Trophoblast cell (in vitro differentiated cells and primary cell): ENCODE data around the gene TMEM9.
A peak's percentile ranks its signal among the peaks of the same experiment; 100 is the strongest.

Source experiments
- DNase-seq, 2 donors: peaks; one replicate each; pipeline ENCODE4 v3.0.0-alpha.2; 2016
- H2AFZ ChIP-seq: 2 replicates; pipeline ENCODE4 v1.6.1; 2013; ENCODE audit warnings: low read length, moderate library complexity, mild to moderate bottlenecking; ENCODE audit not compliant: insufficient read depth, poor library complexity
- H2AK5ac ChIP-seq: 2 replicates; pipeline ENCODE4 v1.6.1; 2013; ENCODE audit warnings: mild to moderate bottlenecking, low read length
- H2BK120ac ChIP-seq: 2 replicates; pipeline ENCODE4 v1.6.1; 2013; ENCODE audit warnings: low read length, mild to moderate bottlenecking, moderate library complexity; ENCODE audit not compliant: insufficient read depth, poor library complexity
- H2BK12ac ChIP-seq: 2 replicates; pipeline ENCODE4 v1.6.1; 2013; ENCODE audit warnings: mild to moderate bottlenecking, low read length, moderate library complexity
- H2BK5ac ChIP-seq: 2 replicates; pipeline ENCODE4 v1.6.1; 2013; ENCODE audit warnings: low read length, low read depth, moderate library complexity, mild to moderate bottlenecking; ENCODE audit not compliant: poor library complexity
- H3K14ac ChIP-seq: 2 replicates; pipeline ENCODE4 v1.6.1; 2013; ENCODE audit warnings: mild to moderate bottlenecking, low read length
- H3K18ac ChIP-seq: 2 replicates; pipeline ENCODE4 v1.6.1; 2013; ENCODE audit warnings: mild to moderate bottlenecking, low read length
- H3K23ac ChIP-seq: 2 replicates; pipeline ENCODE4 v1.6.1; 2013; ENCODE audit warnings: low read length
- H3K27ac ChIP-seq: 2 replicates; pipeline ENCODE4 v1.5.1; 2013; ENCODE audit warnings: low read depth, mild to moderate bottlenecking, inconsistent platforms, low read length, moderate library complexity
- H3K27me3 ChIP-seq: 2 replicates; pipeline ENCODE4 v1.6.1; 2013; ENCODE audit warnings: inconsistent platforms, mild to moderate bottlenecking, low read length, moderate library complexity; ENCODE audit not compliant: insufficient read depth
- H3K36me3 ChIP-seq, 2 experiments: 1 replicate in 1 of 2; 2 replicates in 1 of 2; pipeline ENCODE4 v1.6.1; 2013; ENCODE audit warnings: low read length in 2 of 2, mild to moderate bottlenecking in 2 of 2, moderate library complexity in 1 of 2; ENCODE audit not compliant: insufficient read depth in 2 of 2, control insufficient read depth in 1 of 2
- H3K4ac ChIP-seq: 2 replicates; pipeline ENCODE4 v1.6.1; 2013; ENCODE audit warnings: low read depth, mild to moderate bottlenecking, low read length, moderate library complexity
- H3K4me1 ChIP-seq, 2 experiments: 1 replicate in 1 of 2; 2 replicates in 1 of 2; pipeline ENCODE4 v1.6.1; 2013; ENCODE audit warnings: low read length in 2 of 2, mild to moderate bottlenecking in 2 of 2, moderate library complexity in 1 of 2; ENCODE audit not compliant: insufficient read depth in 2 of 2, control insufficient read depth in 1 of 2
- H3K4me2 ChIP-seq: 2 replicates; pipeline ENCODE4 v1.6.1; 2013; ENCODE audit warnings: inconsistent platforms, mild to moderate bottlenecking, low read length, moderate library complexity
- H3K4me3 ChIP-seq: 2 replicates; pipeline ENCODE4 v1.5.1; 2013; ENCODE audit warnings: mild to moderate bottlenecking, low read depth, low read length, inconsistent platforms
- H3K79me1 ChIP-seq: one replicate; pipeline ENCODE4 v1.6.1; 2013; ENCODE audit warnings: low read length
- H3K79me2 ChIP-seq: 2 replicates; pipeline ENCODE4 v1.6.1; 2013; ENCODE audit warnings: low read length, mild to moderate bottlenecking; ENCODE audit not compliant: control insufficient read depth, insufficient read depth, poor library complexity
- H3K9ac ChIP-seq: 2 replicates; pipeline ENCODE4 v1.6.1; 2013; ENCODE audit warnings: mild to moderate bottlenecking, low read length
- H3K9me3 ChIP-seq: 2 replicates; pipeline ENCODE4 v1.6.1; 2013; ENCODE audit warnings: low read depth, mild to moderate bottlenecking, control low read depth, inconsistent platforms, low read length; ENCODE audit not compliant: insufficient read depth
- H4K12ac ChIP-seq: 2 replicates; pipeline ENCODE4 v1.6.1; 2013; ENCODE audit warnings: low read depth, mild to moderate bottlenecking, low read length, moderate library complexity
- H4K8ac ChIP-seq: 2 replicates; pipeline ENCODE4 v1.6.1; 2013; ENCODE audit warnings: low read depth, mild to moderate bottlenecking, low read length, moderate library complexity
- H4K91ac ChIP-seq: one replicate; pipeline ENCODE4 v1.6.1; 2013; ENCODE audit warnings: low read depth, mild to moderate bottlenecking, low read length, moderate library complexity
- WGBS: extraction: QIAGEN DNeasy Blood & Tissue Kit; methylation state at CpG from one replicate; pipeline ENCODE4 v1.1.7; 2013; ENCODE audit warnings: missing lambda C conversion rate; ENCODE audit not compliant: insufficient read length, insufficient coverage; ENCODE audit errors: extremely low coverage; 5-methylcytosine and 5-hydroxymethylcytosine counted together

The TMEM9 gene

GRCh38 chr1:201085902-201086735 is 68.2 kb downstream of the TMEM9 start:
- H3K27me3 ChIP-seq: no peaks in the 10 kb centered on the region
- no peak overlapping the region for H3K14ac ChIP-seq
- H3K4ac ChIP-seq: no peak overlapping the region
- no peaks in the 10 kb centered on the region for H3K36me3 ChIP-seq
- H2BK120ac ChIP-seq: no peak overlapping the region
- no peak overlapping the region for H3K4me2 ChIP-seq
- H2BK12ac ChIP-seq: no peak overlapping the region
- H3K79me1 ChIP-seq: no peaks in the 10 kb centered on the region
- no peak overlapping the region for H3K9ac ChIP-seq
- H3K79me2 ChIP-seq: no peaks in the 10 kb centered on the region
- no peak overlapping the region for H4K8ac ChIP-seq
- H4K12ac ChIP-seq: no peak overlapping the region
- WGBS: no CpG with 5 or more reads among the region's 12 CpGs
- H4K91ac ChIP-seq: no peak overlapping the region
- peak; percentile 70 to 88 for DNase-seq
- no peak overlapping the region for H2AFZ ChIP-seq
- H3K4me3 ChIP-seq: no peak overlapping the region
- H3K27ac ChIP-seq: no peak overlapping the region
- H2BK5ac ChIP-seq: no peak overlapping the region
- H3K18ac ChIP-seq: no peak overlapping the region
- H3K9me3 ChIP-seq: peaks cover 3% of the 10 kb centered on the region
- H2AK5ac ChIP-seq: no peak overlapping the region
- H3K23ac ChIP-seq: no peak overlapping the region
- no peaks in the 10 kb centered on the region for H3K4me1 ChIP-seq
